HepG2 (cell line): ENCODE results near the gene TDP2. TPM values are rescaled to one million over a fixed set of nuclear protein-coding genes. Genes with fewer than 3 reads are reported as not detected.

Experiments used
- ATAC-seq: fragments of 200-7000 bp; cut with Tn5 transposase; 3 replicates; pipeline ENCODE4 v1.9.1; 2020; ENCODE audit warnings: mild to moderate bottlenecking, moderate library complexity
- BruUV-seq: library from RNA; stranded (reverse); fragments of 400-500 nt; replicated peaks from 2 replicates; lab custom pipeline; 2021; lab: Mats Ljungman, UMichigan
- CTCF ChIA-PET: fragments of 300-600 bp; formaldehyde crosslinking; extraction: SDS; loops from one replicate; lab custom pipeline; 2021; ENCODE audit warnings: low total read pairs, inconsistent platforms, low intra/inter-chr PET ratio; lab: Yijun Ruan, JAX
- POLR2A ChIA-PET: fragments of 350-600 bp; sonication (Branson Sonifier 250); formaldehyde crosslinking; loops from one replicate; lab custom pipeline; 2020; ENCODE audit warnings: antibody characterized with exemption, inconsistent platforms; lab: Yijun Ruan, JAX
- DNase-seq: peaks from one replicate; pipeline ENCODE4 v3.0.0-alpha.2; 2015; ENCODE audit warnings: low spot score
- FAIRE-seq: peaks from 3 replicates; lab custom pipeline; 2011; peaks lifted over from hg19 to GRCh38; lab: Jason Lieb, UNC
- H2AFZ ChIP-seq: one replicate; pipeline ENCODE4 v1.6.1; 2011; ENCODE audit warnings: low read length, inconsistent platforms
- H3K27ac ChIP-seq: fragments of 300-600 bp; 3 replicates; pipeline ENCODE4 v1.8.0; 2011; ENCODE audit warnings: mixed run types, mild to moderate bottlenecking, mixed read lengths, low read length, inconsistent platforms; ENCODE audit not compliant: insufficient read depth; ENCODE audit errors: extremely low read length
- H3K27me3 ChIP-seq, 2 experiments: fragments of 200-600 bp in 1 of 2; 2 replicates in 1 of 2; 3 replicates in 1 of 2; pipeline versions ENCODE4 v1.6.0 to v1.8.0; 2011; ENCODE audit warnings: low read length in 2 of 2, mild to moderate bottlenecking in 2 of 2, moderate library complexity in 2 of 2, inconsistent platforms in 1 of 2; ENCODE audit not compliant: insufficient read depth in 2 of 2, control insufficient read depth in 1 of 2
- H3K36me3 ChIP-seq, 2 experiments: fragments of 200-600 bp in 1 of 2; replicated peaks in 1 of 2; 2 replicates in 1 of 2; 3 replicates in 1 of 2; pipeline versions ENCODE4 v1.5.1 to v1.8.0; 2011; ENCODE audit warnings: low read length in 2 of 2, inconsistent platforms in 1 of 2; ENCODE audit not compliant: insufficient read depth in 2 of 2, control insufficient read depth in 1 of 2
- H3K4me1 ChIP-seq: 2 replicates; pipeline ENCODE4 v1.5.1; 2012; ENCODE audit warnings: low read length, inconsistent platforms; ENCODE audit not compliant: insufficient read depth
- H3K4me2 ChIP-seq: 2 replicates; pipeline ENCODE4 v1.6.0; 2011; ENCODE audit warnings: low read depth, low read length, inconsistent platforms
- H3K4me3 ChIP-seq, 3 experiments: fragments of 200-600 bp in 1 of 3; sonication (generic), shearing (Covaris generic) in 1 of 3; replicated peaks in 1 of 3; 2 replicates each; pipeline ENCODE4 v1.5.1; 2011 to 2016; ENCODE audit warnings: low read length in 3 of 3, inconsistent platforms in 2 of 3, low read depth in 2 of 3, mild to moderate bottlenecking in 2 of 3, control low read depth in 1 of 3, mixed read lengths in 1 of 3; ENCODE audit not compliant: insufficient read depth in 1 of 3
- H3K79me2 ChIP-seq: one replicate; pipeline ENCODE4 v1.6.1; 2011; ENCODE audit warnings: low read length, inconsistent platforms; ENCODE audit not compliant: insufficient read depth
- H3K9ac ChIP-seq: 2 replicates; pipeline ENCODE4 v1.6.0; 2011; ENCODE audit warnings: mild to moderate bottlenecking, low read depth, low read length, inconsistent platforms; ENCODE audit not compliant: insufficient read depth
- H3K9me3 ChIP-seq: 2 replicates; pipeline ENCODE4 v1.5.1; 2012; ENCODE audit warnings: mild to moderate bottlenecking, low read length
- H4K20me1 ChIP-seq: 2 replicates; pipeline ENCODE4 v1.6.0; 2011; ENCODE audit warnings: inconsistent platforms, mild to moderate bottlenecking, low read length, moderate library complexity; ENCODE audit not compliant: insufficient read depth
- ATF7 ChIP-seq, 2 experiments: fragments of 450-650 bp in 1 of 2; sonication (generic) in 1 of 2; formaldehyde crosslinking in 1 of 2; IDR thresholded peaks; 2 replicates each; pipeline versions ENCODE4 v1.4.0 to v1.6.1; 2016 to 2020; ENCODE audit warnings: antibody characterized with exemption in 1 of 2, mild to moderate bottlenecking in 1 of 2, missing genetic modification reagents in 1 of 2
- CREB1 ChIP-seq, 2 experiments: fragments of 450-650 bp in 1 of 2; IDR thresholded peaks; 2 replicates each; pipeline ENCODE4 v1.6.1; 2016 to 2017; ENCODE audit warnings: control low read depth in 1 of 2, mild to moderate bottlenecking in 1 of 2, missing compliant biosample characterization in 1 of 2, missing genetic modification characterization in 1 of 2
- HOXA9 ChIP-seq: sonication (generic); formaldehyde crosslinking; IDR thresholded peaks from 2 replicates; pipeline ENCODE4 v1.8.1; 2022; ENCODE audit warnings: missing genetic modification reagents, mild to moderate bottlenecking, moderate library complexity, borderline replicate concordance
- KDM4B ChIP-seq: sonication (generic); formaldehyde crosslinking; IDR thresholded peaks from 2 replicates; pipeline ENCODE4 v1.4.0; 2020; ENCODE audit warnings: missing genetic modification reagents
- RORA ChIP-seq: sonication (generic); formaldehyde crosslinking; IDR thresholded peaks from 2 replicates; pipeline ENCODE4 v1.5.0; 2020; ENCODE audit warnings: mild to moderate bottlenecking, missing genetic modification reagents, moderate library complexity
- RXRB ChIP-seq: IDR thresholded peaks from 2 replicates; pipeline ENCODE4 v1.6.1; 2016; ENCODE audit warnings: borderline replicate concordance, missing genetic modification reagents, missing compliant biosample characterization
- SAFB2 ChIP-seq: sonication (generic); formaldehyde crosslinking; IDR thresholded peaks from 2 replicates; pipeline ENCODE4 v1.5.1; 2020; ENCODE audit warnings: missing genetic modification reagents, low read depth, mild to moderate bottlenecking, borderline replicate concordance
- ZNF605 ChIP-seq: sonication (generic); formaldehyde crosslinking; IDR thresholded peaks from 2 replicates; pipeline ENCODE4 v1.8.0; 2022; ENCODE audit warnings: mild to moderate bottlenecking, missing genetic modification reagents
- whole genome bisulfite sequencing: methylation state at CpG from one replicate; pipeline ENCODE4 v1.1.6; 2017; ENCODE audit warnings: low lambda C conversion rate; 5-methylcytosine and 5-hydroxymethylcytosine counted together
- in situ Hi-C: cut with HindIII; loops from 2 replicates; pipeline ENCODE4 v1.10.0; 2017; ENCODE audit warnings: low pct_unique_long_range_greater_than_20kb; ENCODE audit not compliant: extremely low pct_ligation_motif_present
- intact Hi-C: fragments of 100-400 bp; cut with micrococcal nuclease; formaldehyde crosslinking; loops from one replicate; pipeline ENCODE4 v1.10.0; 2022; ENCODE audit not compliant: unreplicated experiment
- polyA plus RNA-seq, 8 experiments: library from polyadenylated mRNA; depleted of rRNA in 3 of 8; stranded (reverse) in 7 of 8; unstranded in 1 of 8; fragments of >200 nt; fragmentation: Illumina TruSeq in 4 of 8; extraction: Trizol in 4 of 8; gene quantifications; 2 replicates each; pipeline versions ENCODE4 v1.2.1 to v1.2.3, GENCODE V29; 2011 to 2016; ENCODE audit warnings: low read depth in 4 of 8, missing spikeins in 1 of 8, mixed read lengths in 1 of 8; ENCODE audit not compliant: insufficient read depth in 1 of 8
- total RNA-seq, 5 experiments: library from RNA; depleted of rRNA; stranded (reverse); fragments of >200 nt; fragmentation: Illumina TruSeq; extraction: Trizol; gene quantifications; 2 replicates each; pipeline ENCODE4 v1.2.3, GENCODE V29; 2016; ENCODE audit warnings: low read depth in 1 of 5
- TF ChIP-seq, protein P1 (sequence below): sonication (generic); formaldehyde crosslinking; IDR thresholded peaks from 2 replicates; pipeline ENCODE4 v1.5.0; 2020; ENCODE audit warnings: mild to moderate bottlenecking, missing genetic modification reagents, borderline replicate concordance
- TF ChIP-seq, protein P2 (sequence below): sonication (generic); formaldehyde crosslinking; conservative IDR thresholded peaks from 2 replicates; pipeline ENCODE4 v1.5.0; 2020; ENCODE audit warnings: missing genetic modification reagents
- TF ChIP-seq, protein P3 (sequence below): fragments of 450-650 bp; IDR thresholded peaks from 2 replicates; pipeline ENCODE4 v1.6.1; 2017; ENCODE audit warnings: mild to moderate bottlenecking

Gene TDP2
- total and polyA plus RNA-seq, 2 of the 13 experiments (the other 11 are each of a cell fraction or from before 2014, with no cell fraction given): 30.5 to 42.6 TPM

DNA sequence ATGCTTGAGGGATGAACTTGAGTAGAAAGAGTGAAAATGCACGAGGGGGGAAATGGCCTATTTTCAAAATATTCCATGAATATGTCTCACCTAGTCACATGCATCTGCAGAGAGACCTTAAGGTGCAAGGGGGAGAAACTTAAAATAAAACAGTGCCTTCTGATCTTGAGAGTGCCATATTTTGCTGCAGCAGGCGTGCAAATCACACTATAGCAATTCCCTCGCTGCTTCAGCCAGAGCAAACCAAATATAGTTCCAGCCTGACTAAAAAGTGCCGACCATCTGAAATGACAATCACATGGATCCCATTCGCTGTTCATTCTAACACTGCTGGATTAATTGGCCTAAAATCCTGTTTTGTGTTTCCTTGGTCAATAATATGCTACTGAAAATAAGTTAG is 47.0 kb downstream of the TDP2 start:
- intact Hi-C loops: no loop called here
- Histone ChIP-seq H3K9me3 (no peaks in the 10 kb centered on the region), H4K20me1 (no peaks in the 10 kb centered on the region), H2AFZ (no peak overlapping the region), H3K4me3 (no peak overlapping the region), H3K36me3 (no peaks in the 10 kb centered on the region), H3K79me2 (no peaks in the 10 kb centered on the region), H3K9ac (no peak overlapping the region), H3K27me3 (peaks cover 0 to 5% of the 10 kb centered on the region in 2 experiments; a peak in 1 of 5 replicates), H3K4me2 (no peak overlapping the region), H3K27ac (no peak overlapping the region), H3K4me1 (no peaks in the 10 kb centered on the region)
- ChIA-PET CTCF (no interaction called here), POLR2A (no interaction called here)
- no TSS peak for BruUV-seq
- no peak for TF ChIP-seq RXRB (CRISPR knock-in tag)
- TF ChIP-seq, protein P1, sequence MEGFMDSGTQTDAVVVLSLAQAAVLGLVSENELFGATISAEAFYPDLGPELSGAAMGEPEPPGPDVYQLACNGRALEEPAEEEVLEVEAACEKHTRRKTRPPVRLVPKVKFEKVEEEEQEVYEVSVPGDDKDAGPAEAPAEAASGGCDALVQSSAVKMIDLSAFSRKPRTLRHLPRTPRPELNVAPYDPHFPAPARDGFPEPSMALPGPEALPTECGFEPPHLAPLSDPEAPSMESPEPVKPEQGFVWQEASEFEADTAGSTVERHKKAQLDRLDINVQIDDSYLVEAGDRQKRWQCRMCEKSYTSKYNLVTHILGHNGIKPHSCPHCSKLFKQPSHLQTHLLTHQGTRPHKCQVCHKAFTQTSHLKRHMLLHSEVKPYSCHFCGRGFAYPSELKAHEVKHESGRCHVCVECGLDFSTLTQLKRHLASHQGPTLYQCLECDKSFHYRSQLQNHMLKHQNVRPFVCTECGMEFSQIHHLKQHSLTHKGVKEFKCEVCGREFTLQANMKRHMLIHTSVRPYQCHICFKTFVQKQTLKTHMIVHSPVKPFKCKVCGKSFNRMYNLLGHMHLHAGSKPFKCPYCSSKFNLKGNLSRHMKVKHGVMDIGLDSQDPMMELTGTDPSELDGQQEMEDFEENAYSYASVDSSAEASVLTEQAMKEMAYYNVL: no peak
- DNase-seq (no peak), ATAC-seq (no peak), FAIRE-seq (no peak)
- 28% methylated on average over 5 of the region's 5 CpGs for WGBS
- in situ Hi-C loops: no loop called here

DNA sequence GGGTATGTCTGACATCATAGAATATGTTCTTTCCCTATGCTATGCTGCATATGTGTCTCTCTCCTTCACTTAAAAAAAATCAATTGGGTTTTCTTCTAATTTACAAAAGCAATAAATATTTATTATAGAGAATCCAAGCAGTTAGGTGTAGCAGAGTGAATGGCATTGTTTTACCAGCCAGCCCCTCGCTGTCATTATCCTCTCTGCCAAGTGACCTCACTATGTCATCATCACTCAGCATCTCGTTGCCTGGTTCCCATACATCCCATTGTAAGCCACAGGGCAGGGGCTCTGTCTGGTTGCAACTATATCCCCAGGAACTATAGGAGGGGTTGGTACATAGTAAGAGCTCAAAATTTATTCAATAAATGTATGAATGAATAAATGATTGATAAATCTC is 52.1 kb downstream of the TDP2 start:
- H3K4me3 ChIP-seq: no peak overlapping the region
- H3K4me2 ChIP-seq: no peak overlapping the region
- H3K9ac ChIP-seq: no peak overlapping the region
- ATAC-seq (no peak), DNase-seq (no peak), FAIRE-seq (no peak)
- H4K20me1 ChIP-seq: no peaks in the 10 kb centered on the region
- peaks cover 0 to 12% of the 10 kb centered on the region in 2 experiments; a peak in 3 of 5 replicates for H3K27me3 ChIP-seq
- intact Hi-C loops (no loop called here), in situ Hi-C loops (no loop called here)
- H3K4me1 ChIP-seq: no peaks in the 10 kb centered on the region
- BruUV-seq: no TSS peak
- WGBS: 3% methylated on average over 2 of the region's 2 CpGs
- no peaks in the 10 kb centered on the region for H3K79me2 ChIP-seq
- H3K27ac ChIP-seq: no peak overlapping the region
- no peak overlapping the region for H2AFZ ChIP-seq
- ChIA-PET POLR2A (no interaction called here), CTCF (no interaction called here)
- TF ChIP-seq SAFB2: no peak
- TF ChIP-seq, protein P2, sequence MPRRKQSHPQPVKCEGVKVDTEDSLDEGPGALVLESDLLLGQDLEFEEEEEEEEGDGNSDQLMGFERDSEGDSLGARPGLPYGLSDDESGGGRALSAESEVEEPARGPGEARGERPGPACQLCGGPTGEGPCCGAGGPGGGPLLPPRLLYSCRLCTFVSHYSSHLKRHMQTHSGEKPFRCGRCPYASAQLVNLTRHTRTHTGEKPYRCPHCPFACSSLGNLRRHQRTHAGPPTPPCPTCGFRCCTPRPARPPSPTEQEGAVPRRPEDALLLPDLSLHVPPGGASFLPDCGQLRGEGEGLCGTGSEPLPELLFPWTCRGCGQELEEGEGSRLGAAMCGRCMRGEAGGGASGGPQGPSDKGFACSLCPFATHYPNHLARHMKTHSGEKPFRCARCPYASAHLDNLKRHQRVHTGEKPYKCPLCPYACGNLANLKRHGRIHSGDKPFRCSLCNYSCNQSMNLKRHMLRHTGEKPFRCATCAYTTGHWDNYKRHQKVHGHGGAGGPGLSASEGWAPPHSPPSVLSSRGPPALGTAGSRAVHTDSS (CRISPR knock-in tag): no peak
- 0 out of 2 replicates have a peak, but pooled peaks have one; percentile 11 for TF ChIP-seq CREB1 (IDR thresholded peaks at IDR 0.05)
- TF ChIP-seq CREB1 (CRISPR knock-in tag; IDR thresholded peaks at IDR 0.05): no peak
- no peak for TF ChIP-seq HOXA9 (CRISPR knock-in tag)
- TF ChIP-seq ZNF605 (CRISPR knock-in tag): no peak
- TF ChIP-seq, protein P3, sequence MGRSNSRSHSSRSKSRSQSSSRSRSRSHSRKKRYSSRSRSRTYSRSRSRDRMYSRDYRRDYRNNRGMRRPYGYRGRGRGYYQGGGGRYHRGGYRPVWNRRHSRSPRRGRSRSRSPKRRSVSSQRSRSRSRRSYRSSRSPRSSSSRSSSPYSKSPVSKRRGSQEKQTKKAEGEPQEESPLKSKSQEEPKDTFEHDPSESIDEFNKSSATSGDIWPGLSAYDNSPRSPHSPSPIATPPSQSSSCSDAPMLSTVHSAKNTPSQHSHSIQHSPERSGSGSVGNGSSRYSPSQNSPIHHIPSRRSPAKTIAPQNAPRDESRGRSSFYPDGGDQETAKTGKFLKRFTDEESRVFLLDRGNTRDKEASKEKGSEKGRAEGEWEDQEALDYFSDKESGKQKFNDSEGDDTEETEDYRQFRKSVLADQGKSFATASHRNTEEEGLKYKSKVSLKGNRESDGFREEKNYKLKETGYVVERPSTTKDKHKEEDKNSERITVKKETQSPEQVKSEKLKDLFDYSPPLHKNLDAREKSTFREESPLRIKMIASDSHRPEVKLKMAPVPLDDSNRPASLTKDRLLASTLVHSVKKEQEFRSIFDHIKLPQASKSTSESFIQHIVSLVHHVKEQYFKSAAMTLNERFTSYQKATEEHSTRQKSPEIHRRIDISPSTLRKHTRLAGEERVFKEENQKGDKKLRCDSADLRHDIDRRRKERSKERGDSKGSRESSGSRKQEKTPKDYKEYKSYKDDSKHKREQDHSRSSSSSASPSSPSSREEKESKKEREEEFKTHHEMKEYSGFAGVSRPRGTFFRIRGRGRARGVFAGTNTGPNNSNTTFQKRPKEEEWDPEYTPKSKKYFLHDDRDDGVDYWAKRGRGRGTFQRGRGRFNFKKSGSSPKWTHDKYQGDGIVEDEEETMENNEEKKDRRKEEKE: no peak
- TF ChIP-seq RORA (CRISPR knock-in tag): no peak
- peak; percentile 16; the same call in 1 of the 2 replicates for TF ChIP-seq ATF7 (IDR thresholded peaks at IDR 0.05)
- TF ChIP-seq ATF7 (CRISPR knock-in tag; IDR thresholded peaks at IDR 0.05): no peak
- TF ChIP-seq KDM4B (CRISPR knock-in tag): no peak
- H3K36me3 ChIP-seq: no peaks in the 10 kb centered on the region
- H3K9me3 ChIP-seq: no peaks in the 10 kb centered on the region
